HepG2 (cell line): ENCODE results near the gene SLC17A9. TPM values are rescaled to one million over a fixed set of nuclear protein-coding genes. Genes with fewer than 3 reads are reported as not detected.

Experiments
- ATAC-seq: fragments of 200-7000 bp; cut with Tn5 transposase; 3 replicates; pipeline ENCODE4 v1.9.1; 2020; ENCODE audit warnings: mild to moderate bottlenecking, moderate library complexity
- BruUV-seq: library from RNA; stranded (reverse); fragments of 400-500 nt; replicated peaks from 2 replicates; lab custom pipeline; 2021; lab: Mats Ljungman, UMichigan
- CTCF ChIA-PET: fragments of 300-600 bp; formaldehyde crosslinking; extraction: SDS; loops from one replicate; lab custom pipeline; 2021; ENCODE audit warnings: low total read pairs, inconsistent platforms, low intra/inter-chr PET ratio; lab: Yijun Ruan, JAX
- POLR2A ChIA-PET: fragments of 350-600 bp; sonication (Branson Sonifier 250); formaldehyde crosslinking; loops from one replicate; lab custom pipeline; 2020; ENCODE audit warnings: antibody characterized with exemption, inconsistent platforms; lab: Yijun Ruan, JAX
- DNase-seq: peaks from one replicate; pipeline ENCODE4 v3.0.0-alpha.2; 2015; ENCODE audit warnings: low spot score
- FAIRE-seq: peaks from 3 replicates; lab custom pipeline; 2011; peaks lifted over from hg19 to GRCh38; lab: Jason Lieb, UNC
- H2AFZ ChIP-seq: one replicate; pipeline ENCODE4 v1.6.1; 2011; ENCODE audit warnings: low read length, inconsistent platforms
- H3K27ac ChIP-seq: fragments of 300-600 bp; 3 replicates; pipeline ENCODE4 v1.8.0; 2011; ENCODE audit warnings: mixed run types, mild to moderate bottlenecking, mixed read lengths, low read length, inconsistent platforms; ENCODE audit not compliant: insufficient read depth; ENCODE audit errors: extremely low read length
- H3K27me3 ChIP-seq, 2 experiments: fragments of 200-600 bp in 1 of 2; 2 replicates in 1 of 2; 3 replicates in 1 of 2; pipeline versions ENCODE4 v1.6.0 to v1.8.0; 2011; ENCODE audit warnings: low read length in 2 of 2, mild to moderate bottlenecking in 2 of 2, moderate library complexity in 2 of 2, inconsistent platforms in 1 of 2; ENCODE audit not compliant: insufficient read depth in 2 of 2, control insufficient read depth in 1 of 2
- H3K36me3 ChIP-seq, 2 experiments: fragments of 200-600 bp in 1 of 2; replicated peaks in 1 of 2; 2 replicates in 1 of 2; 3 replicates in 1 of 2; pipeline versions ENCODE4 v1.5.1 to v1.8.0; 2011; ENCODE audit warnings: low read length in 2 of 2, inconsistent platforms in 1 of 2; ENCODE audit not compliant: insufficient read depth in 2 of 2, control insufficient read depth in 1 of 2
- H3K4me1 ChIP-seq: 2 replicates; pipeline ENCODE4 v1.5.1; 2012; ENCODE audit warnings: low read length, inconsistent platforms; ENCODE audit not compliant: insufficient read depth
- H3K4me2 ChIP-seq: 2 replicates; pipeline ENCODE4 v1.6.0; 2011; ENCODE audit warnings: low read depth, low read length, inconsistent platforms
- H3K4me3 ChIP-seq, 3 experiments: fragments of 200-600 bp in 1 of 3; sonication (generic), shearing (Covaris generic) in 1 of 3; replicated peaks in 1 of 3; 2 replicates each; pipeline ENCODE4 v1.5.1; 2011 to 2016; ENCODE audit warnings: low read length in 3 of 3, inconsistent platforms in 2 of 3, low read depth in 2 of 3, mild to moderate bottlenecking in 2 of 3, control low read depth in 1 of 3, mixed read lengths in 1 of 3; ENCODE audit not compliant: insufficient read depth in 1 of 3
- H3K79me2 ChIP-seq: one replicate; pipeline ENCODE4 v1.6.1; 2011; ENCODE audit warnings: low read length, inconsistent platforms; ENCODE audit not compliant: insufficient read depth
- H3K9ac ChIP-seq: 2 replicates; pipeline ENCODE4 v1.6.0; 2011; ENCODE audit warnings: mild to moderate bottlenecking, low read depth, low read length, inconsistent platforms; ENCODE audit not compliant: insufficient read depth
- H3K9me3 ChIP-seq: 2 replicates; pipeline ENCODE4 v1.5.1; 2012; ENCODE audit warnings: mild to moderate bottlenecking, low read length
- H4K20me1 ChIP-seq: 2 replicates; pipeline ENCODE4 v1.6.0; 2011; ENCODE audit warnings: inconsistent platforms, mild to moderate bottlenecking, low read length, moderate library complexity; ENCODE audit not compliant: insufficient read depth
- CBX5 ChIP-seq: sonication (generic); formaldehyde crosslinking; IDR thresholded peaks from 2 replicates; pipeline ENCODE4 v1.4.0; 2020; ENCODE audit warnings: missing genetic modification reagents, borderline replicate concordance
- GATAD2A ChIP-seq: IDR thresholded peaks from 2 replicates; pipeline ENCODE4 v1.6.1; 2016
- GMEB1 ChIP-seq: sonication (generic); formaldehyde crosslinking; IDR thresholded peaks from 2 replicates; pipeline ENCODE4 v1.5.1; 2020; ENCODE audit warnings: missing genetic modification reagents, mild to moderate bottlenecking, borderline replicate concordance
- HNRNPLL ChIP-seq: fragments of 200-400 bp; formaldehyde crosslinking; IDR thresholded peaks from 2 replicates; pipeline ENCODE4 v1.6.1; 2017; ENCODE audit warnings: mild to moderate bottlenecking, low read depth, low read length; ENCODE audit not compliant: poor library complexity, severe bottlenecking
- ZBTB40 ChIP-seq, 2 experiments: fragments of 450-650 bp in 1 of 2; sonication (generic) in 1 of 2; formaldehyde crosslinking in 1 of 2; IDR thresholded peaks; 2 replicates each; pipeline versions ENCODE4 v1.6.1 to v1.8.0; 2016 to 2022; ENCODE audit warnings: antibody characterized with exemption in 1 of 2, mild to moderate bottlenecking in 1 of 2, missing genetic modification reagents in 1 of 2
- ZFP91 ChIP-seq: sonication (generic); formaldehyde crosslinking; IDR thresholded peaks from 2 replicates; pipeline ENCODE4 v1.9.0; 2022; ENCODE audit warnings: missing genetic modification reagents, mild to moderate bottlenecking, borderline replicate concordance
- ZNF800 ChIP-seq: sonication (generic); formaldehyde crosslinking; IDR thresholded peaks from 2 replicates; pipeline ENCODE4 v1.4.0; 2020; ENCODE audit warnings: missing genetic modification reagents
- WGBS: methylation state at CpG from one replicate; pipeline ENCODE4 v1.1.6; 2017; ENCODE audit warnings: low lambda C conversion rate; 5-methylcytosine and 5-hydroxymethylcytosine counted together
- in situ Hi-C: cut with HindIII; loops from 2 replicates; pipeline ENCODE4 v1.10.0; 2017; ENCODE audit warnings: low pct_unique_long_range_greater_than_20kb; ENCODE audit not compliant: extremely low pct_ligation_motif_present
- intact Hi-C: fragments of 100-400 bp; cut with micrococcal nuclease; formaldehyde crosslinking; loops from one replicate; pipeline ENCODE4 v1.10.0; 2022; ENCODE audit not compliant: unreplicated experiment
- polyA plus RNA-seq, 8 experiments: library from polyadenylated mRNA; depleted of rRNA in 3 of 8; stranded (reverse) in 7 of 8; unstranded in 1 of 8; fragments of >200 nt; fragmentation: Illumina TruSeq in 4 of 8; extraction: Trizol in 4 of 8; gene quantifications; 2 replicates each; pipeline versions ENCODE4 v1.2.1 to v1.2.3, GENCODE V29; 2011 to 2016; ENCODE audit warnings: low read depth in 4 of 8, missing spikeins in 1 of 8, mixed read lengths in 1 of 8; ENCODE audit not compliant: insufficient read depth in 1 of 8
- total RNA-seq, 5 experiments: library from RNA; depleted of rRNA; stranded (reverse); fragments of >200 nt; fragmentation: Illumina TruSeq; extraction: Trizol; gene quantifications; 2 replicates each; pipeline ENCODE4 v1.2.3, GENCODE V29; 2016; ENCODE audit warnings: low read depth in 1 of 5

Gene SLC17A9
- total and polyA plus RNA-seq, 2 of the 13 experiments (the other 11 are each of a cell fraction or from before 2014, with no cell fraction given) = 110 to 191 TPM

GRCh38 chr20:63017826-63018411 lies 65.4 kb downstream of the SLC17A9 start:
- Histone ChIP-seq H3K4me3 (no peak overlapping the region), H3K9me3 (peaks cover 6% of the 10 kb centered on the region; the same call in 1 of the 2 replicates), H3K4me2 (no peak overlapping the region), H3K9ac (no peak overlapping the region), H3K27me3 (peaks cover 59 to 96% of the 10 kb centered on the region in 2 experiments), H3K79me2 (no peaks in the 10 kb centered on the region), H3K27ac (no peak overlapping the region), H4K20me1 (peaks cover 6% of the 10 kb centered on the region; the same call in 1 of the 2 replicates), H3K36me3 (no peaks in the 10 kb centered on the region), H2AFZ (no peak overlapping the region), H3K4me1 (no peaks in the 10 kb centered on the region)
- BruUV-seq = no TSS peak
- ChIA-PET POLR2A (no interaction called here), CTCF (no interaction called here)
- in situ Hi-C loops (no loop called here), intact Hi-C loops (no loop called here)
- peak; percentile 52 for ATAC-seq
- 14% methylated on average over 15 of the region's 25 CpGs for WGBS
- no peak for DNase-seq
- no peak for FAIRE-seq
- 0 out of 2 replicates have a peak, but pooled peaks have one; percentile 19 for TF ChIP-seq ZNF800 (CRISPR knock-in tag)
- no peak for TF ChIP-seq CBX5
- TF ChIP-seq ZFP91 = 0 out of 2 replicates have a peak, but pooled peaks have one; percentile 6
- no peak for TF ChIP-seq ZBTB40 (IDR thresholded peaks at IDR 0.05)
- TF ChIP-seq ZBTB40 (CRISPR knock-in tag; IDR thresholded peaks at IDR 0.05) = 0 out of 2 replicates have a peak, but pooled peaks have one; percentile 24
- TF ChIP-seq HNRNPLL = peak; percentile 32
- no peak for TF ChIP-seq GATAD2A (CRISPR knock-in tag)
- TF ChIP-seq GMEB1 (CRISPR knock-in tag) = no peak
